GM12878 (cell line): ENCODE measurements around the gene TP53INP2. TPM values are rescaled to one million over a fixed set of nuclear protein-coding genes. Genes with fewer than 3 reads are reported as not detected.

Experiments used
- ATAC-seq: fragments of 200-7000 bp; cut with Tn5 transposase; 3 replicates; pipeline ENCODE4 v1.9.1; 2020; ENCODE audit warnings: mild to moderate bottlenecking, moderate library complexity
- BruUV-seq: library from RNA; stranded (reverse); fragments of 400-500 nt; replicated peaks from 2 replicates; lab custom pipeline; 2021; lab: Mats Ljungman, UMichigan
- CTCF ChIA-PET: fragments of 300-600 bp; sonication (Branson Sonifier 250); formaldehyde crosslinking; extraction: SDS; loops from one replicate; lab custom pipeline; 2021; ENCODE audit warnings: inconsistent platforms; lab: Yijun Ruan, JAX
- POLR2A ChIA-PET: fragments of 350-600 bp; formaldehyde crosslinking; extraction: SDS; loops from one replicate; lab custom pipeline; 2021; ENCODE audit warnings: inconsistent platforms; lab: Charles Lee
- RAD21 ChIA-PET: fragments of 300-600 bp; sonication (Branson Sonifier 250); formaldehyde crosslinking; loops from one replicate; lab custom pipeline; 2023; ENCODE audit warnings: antibody characterized with exemption; ENCODE audit not compliant: unreplicated experiment; lab: Charles Lee
- SMC1A ChIA-PET: fragments of 300-600 bp; sonication (Branson Sonifier 250); formaldehyde crosslinking; loops from one replicate; lab custom pipeline; 2023; ENCODE audit not compliant: unreplicated experiment, uncharacterized antibody; lab: Charles Lee
- DNase-seq: peaks from one replicate; pipeline ENCODE4 v3.0.0-alpha.2; 2011; ENCODE audit warnings: low read depth, low spot score
- FAIRE-seq: peaks from 3 replicates; lab custom pipeline; 2011; peaks lifted over from hg19 to GRCh38; lab: Jason Lieb, UNC
- H2AFZ ChIP-seq: 2 replicates; pipeline ENCODE4 v1.6.0; 2011; ENCODE audit warnings: low read depth, low read length, control low read depth; ENCODE audit not compliant: control insufficient read depth
- H3K27ac ChIP-seq: 2 replicates; pipeline ENCODE4 v1.5.1; 2011; ENCODE audit warnings: control low read depth; ENCODE audit not compliant: control insufficient read depth, insufficient read depth
- H3K27me3 ChIP-seq, 2 experiments: replicated peaks in 1 of 2; 2 replicates each; pipeline versions ENCODE4 v1.6.0 to v1.6.1; 2011; ENCODE audit warnings: low read length in 1 of 2; ENCODE audit not compliant: control insufficient read depth in 2 of 2, insufficient read depth in 2 of 2
- H3K36me3 ChIP-seq, 2 experiments: 2 replicates each; pipeline ENCODE4 v1.5.1; 2011; ENCODE audit warnings: low read length in 1 of 2; ENCODE audit not compliant: control insufficient read depth in 2 of 2, insufficient read depth in 2 of 2
- H3K4me1 ChIP-seq: 2 replicates; pipeline ENCODE4 v1.6.1; 2011; ENCODE audit warnings: mild to moderate bottlenecking, low read length, moderate library complexity, mixed read lengths; ENCODE audit not compliant: control insufficient read depth, insufficient read depth
- H3K4me2 ChIP-seq: 2 replicates; pipeline ENCODE4 v1.6.0; 2011; ENCODE audit warnings: control low read depth; ENCODE audit not compliant: control insufficient read depth, insufficient read depth
- H3K4me3 ChIP-seq: fragments of 200-600 bp; sonication (generic); 2 replicates; pipeline ENCODE4 v1.5.1; 2016
- H3K79me2 ChIP-seq: 2 replicates; pipeline ENCODE4 v1.6.0; 2011; ENCODE audit warnings: low read length; ENCODE audit not compliant: control insufficient read depth, insufficient read depth
- H3K9ac ChIP-seq: 2 replicates; pipeline ENCODE4 v1.8.0; 2011; ENCODE audit warnings: low read length, control low read depth, mixed read lengths; ENCODE audit not compliant: control insufficient read depth, insufficient read depth
- H3K9me3 ChIP-seq: replicated peaks from 3 replicates; pipeline ENCODE4 v1.5.1; 2011; ENCODE audit warnings: mild to moderate bottlenecking, low read length; ENCODE audit not compliant: control insufficient read depth, insufficient read depth
- H4K20me1 ChIP-seq: 2 replicates; pipeline ENCODE4 v1.6.0; 2011; ENCODE audit not compliant: control insufficient read depth, insufficient read depth
- E2F8 ChIP-seq: fragments of 450-650 bp; IDR thresholded peaks from 2 replicates; pipeline ENCODE4 v1.6.1; 2018; ENCODE audit warnings: mild to moderate bottlenecking, low read depth, moderate library complexity; ENCODE audit not compliant: partially characterized antibody
- E4F1 ChIP-seq: fragments of 450-650 bp; IDR thresholded peaks from 2 replicates; pipeline ENCODE4 v1.6.1; 2018; ENCODE audit warnings: borderline replicate concordance, mild to moderate bottlenecking; ENCODE audit not compliant: partially characterized antibody
- LARP7 ChIP-seq: fragments of 450-650 bp; IDR thresholded peaks from 2 replicates; pipeline ENCODE4 v1.6.1; 2017; ENCODE audit warnings: mild to moderate bottlenecking
- NBN ChIP-seq: fragments of 450-650 bp; IDR thresholded peaks from 2 replicates; pipeline ENCODE4 v1.6.1; 2016
- RAD21 ChIP-seq: IDR thresholded peaks from 2 replicates; pipeline ENCODE4 v1.6.1; 2011; ENCODE audit warnings: mild to moderate bottlenecking, low read depth, low read length, moderate library complexity; ENCODE audit not compliant: insufficient read depth
- SIN3A ChIP-seq: IDR thresholded peaks from 2 replicates; pipeline ENCODE4 v1.6.1; 2012; ENCODE audit warnings: low read depth, low read length, improper control_type of control experiment
- STAT3 ChIP-seq: IDR thresholded peaks from 2 replicates; pipeline ENCODE4 v1.6.1; 2011; ENCODE audit warnings: low read depth, low read length, improper control_type of control experiment
- TCF7 ChIP-seq: IDR thresholded peaks from 2 replicates; pipeline ENCODE4 v1.6.1; 2014; ENCODE audit warnings: antibody characterized with exemption, borderline replicate concordance
- ZBTB33 ChIP-seq: fragments of 450-650 bp; IDR thresholded peaks from 2 replicates; pipeline ENCODE4 v1.6.1; 2017; ENCODE audit warnings: mild to moderate bottlenecking
- WGBS: methylation state at CpG from one replicate; pipeline ENCODE4 v1.1.6; 2016; ENCODE audit warnings: low lambda C conversion rate; ENCODE audit not compliant: insufficient replicate concordance, insufficient coverage; ENCODE audit errors: missing lambda C conversion rate; 5-methylcytosine and 5-hydroxymethylcytosine counted together
- in situ Hi-C: fragments of 300-500 bp; cut with MboI; formaldehyde crosslinking; loops from 9 replicates; pipeline ENCODE4 v1.14.3; 2018; ENCODE audit warnings: mixed read lengths
- intact Hi-C: fragments of 100-400 bp; cut with micrococcal nuclease; formaldehyde crosslinking; loops from one replicate; pipeline ENCODE4 v1.14.2; 2022; ENCODE audit not compliant: unreplicated experiment
- polyA plus RNA-seq, 11 experiments: library from polyadenylated mRNA; depleted of rRNA in 4 of 11; unstranded in 6 of 11; stranded (reverse) in 5 of 11; fragments of >200 nt; fragmentation: Nextera tagmentation in 4 of 11; fragmentation: Illumina TruSeq in 1 of 11; extraction: Ambion mirVana in 4 of 11; extraction: Trizol in 1 of 11; gene quantifications; 1 replicate in 1 of 11; 2 replicates in 10 of 11; pipeline versions ENCODE4 v1.2.1 to v1.2.3, GENCODE V29; 2011 to 2016; ENCODE audit warnings: inconsistent platforms in 2 of 11, missing spikeins in 2 of 11, low read depth in 1 of 11
- total RNA-seq, 4 experiments: library from RNA; depleted of rRNA in 3 of 4; stranded (reverse); fragments of >200 nt in 3 of 4; fragmentation: Illumina TruSeq in 1 of 4; extraction: Trizol in 1 of 4; gene quantifications; 2 replicates each; pipeline versions ENCODE4 v1.2.1 to v1.2.3, GENCODE V29; 2013 to 2021

Gene TP53INP2
- total and polyA plus RNA-seq, 10 of the 15 experiments (the other 5 are each of a cell fraction or from before 2014, with no cell fraction given): 2.8 to 16.0 (median 4.0) TPM

- Histone ChIP-seq H3K27me3 (no peaks in the 10 kb centered on the region), H3K27ac (no peak overlapping the region), H3K9me3 (no peaks in the 10 kb centered on the region), H3K4me3 (no peak overlapping the region), H3K9ac (no peak overlapping the region), H4K20me1 (no peaks in the 10 kb centered on the region), H2AFZ (no peak overlapping the region), H3K36me3 (peaks cover 5 to 28% of the 10 kb centered on the region in 2 experiments), H3K79me2 (no peaks in the 10 kb centered on the region), H3K4me1 (peaks cover 11% of the 10 kb centered on the region), H3K4me2 (no peak overlapping the region)
- FAIRE-seq (no peak), ATAC-seq (no peak), DNase-seq (no peak)
- BruUV-seq: no TSS peak
- in situ Hi-C loops: no loop called here
- 100% methylated on average over 1 of the region's 1 CpG for WGBS
- SMC1A ChIA-PET: interaction anchor here (1.7 kb wide), 1 partner anchor 20 kb away, joined by 4 read pairs; no protein-coding TSS in a partner anchor
- CTCF ChIA-PET: no interaction called here
- POLR2A ChIA-PET: no interaction called here
- intact Hi-C loops: no loop called here
- no peak for TF ChIP-seq E4F1
- TF ChIP-seq ZBTB33: no peak
- no peak for TF ChIP-seq STAT3
- TF ChIP-seq RAD21: no peak
- TF ChIP-seq NBN: no peak
- no peak for TF ChIP-seq E2F8
- no peak for TF ChIP-seq TCF7
- TF ChIP-seq SIN3A: no peak
- TF ChIP-seq LARP7: no peak
- RAD21 ChIA-PET: interaction anchor here (1.5 kb wide), 1 partner anchor 22 kb away, joined by 3 read pairs; no protein-coding TSS in a partner anchor
Measured at GRCh38 chr20:34743039-34743438, 38.9 kb downstream of the TP53INP2 start.
